ENCODE data around the gene CD83.

Gene CD83

DNA sequence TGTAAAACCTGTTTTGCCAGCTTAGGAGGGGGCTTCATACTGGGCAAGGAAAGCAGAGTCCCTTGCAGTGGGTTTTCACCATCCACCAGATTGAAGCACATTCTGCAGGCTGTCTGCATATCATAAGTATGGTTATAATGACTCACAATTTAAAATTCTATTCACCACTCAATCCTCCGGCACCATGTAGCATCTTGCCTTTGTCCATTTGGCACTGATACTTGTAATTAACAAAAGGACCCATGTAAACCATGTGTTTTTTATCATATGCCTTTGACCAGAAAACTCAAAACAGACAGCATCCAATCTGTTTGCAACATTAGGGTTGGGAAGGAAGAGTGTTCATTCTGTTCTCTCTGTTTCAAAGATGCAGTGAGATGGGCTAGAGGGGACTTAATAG, 3.0 kb downstream of the CD83 start:
- Histone ChIP-seq H3K27me3 (ENCODE audit: control insufficient read depth in 5 of 5, insufficient read depth in 4 of 5, low read length in 5 of 5) (no peaks in the 10 kb centered on the region), H3K4me3 (ENCODE audit: low read depth in 1 of 5, low read length in 5 of 5) (peak overlapping the region in 3 of 5 donors; percentile 6 to 23 (median 14)), H3K4me1 (ENCODE audit: control insufficient read depth in 5 of 5, insufficient read depth in 5 of 5, low read length in 5 of 5) (peaks cover 2 to 45% (median 35%) of the 10 kb centered on the region in 5 donors), H3K27ac (ENCODE audit: low read depth, low read length) (no peak overlapping the region), H3K9me3 (ENCODE audit: control insufficient read depth in 5 of 5, low read length in 5 of 5) (no peaks in the 10 kb centered on the region), H3K36me3 (ENCODE audit: control insufficient read depth in 5 of 5, insufficient read depth in 5 of 5, low read length in 5 of 5) (peaks cover 0 to 5% (median 0%) of the 10 kb centered on the region in 5 donors), H3K9ac (ENCODE audit: low read length in 5 of 5) (no peak overlapping the region)

DNA sequence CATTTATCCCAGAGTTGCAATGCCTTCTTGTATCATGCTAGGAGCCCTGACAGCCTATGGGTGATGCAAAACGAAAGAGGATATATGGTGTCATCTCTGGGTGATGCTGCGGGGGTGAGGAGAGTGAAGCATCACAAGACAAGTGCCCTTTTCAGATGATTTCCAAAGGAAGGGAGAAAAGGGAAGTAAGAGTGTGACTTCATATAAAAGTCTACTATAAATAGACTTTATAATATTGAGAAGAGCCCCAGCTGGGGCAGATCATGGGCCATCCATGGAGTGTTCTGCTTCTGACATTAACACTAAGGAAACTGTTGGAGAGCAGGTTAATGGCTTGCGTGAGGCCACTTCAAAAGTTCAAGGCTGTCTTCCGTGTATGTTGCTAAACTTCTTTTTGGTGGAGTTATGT, 4.4 kb downstream of the CD83 start:
- H3K27ac ChIP-seq (ENCODE audit: low read depth, low read length): peak overlapping the region; percentile 26
- peaks cover 0 to 9% (median 0%) of the 10 kb centered on the region in 5 donors for H3K36me3 ChIP-seq (ENCODE audit: control insufficient read depth in 5 of 5, insufficient read depth in 5 of 5, low read length in 5 of 5)
- H3K4me1 ChIP-seq (ENCODE audit: control insufficient read depth in 5 of 5, insufficient read depth in 5 of 5, low read length in 5 of 5): peaks cover 2 to 45% (median 34%) of the 10 kb centered on the region in 5 donors
- peak overlapping the region in 2 of 5 donors; percentile 20 to 29 for H3K4me3 ChIP-seq (ENCODE audit: low read depth in 1 of 5, low read length in 5 of 5)
- no peaks in the 10 kb centered on the region for H3K27me3 ChIP-seq (ENCODE audit: control insufficient read depth in 5 of 5, insufficient read depth in 4 of 5, low read length in 5 of 5)
- H3K9me3 ChIP-seq (ENCODE audit: control insufficient read depth in 5 of 5, low read length in 5 of 5): no peaks in the 10 kb centered on the region
- no peak overlapping the region for H3K9ac ChIP-seq (ENCODE audit: low read length in 5 of 5)

DNA sequence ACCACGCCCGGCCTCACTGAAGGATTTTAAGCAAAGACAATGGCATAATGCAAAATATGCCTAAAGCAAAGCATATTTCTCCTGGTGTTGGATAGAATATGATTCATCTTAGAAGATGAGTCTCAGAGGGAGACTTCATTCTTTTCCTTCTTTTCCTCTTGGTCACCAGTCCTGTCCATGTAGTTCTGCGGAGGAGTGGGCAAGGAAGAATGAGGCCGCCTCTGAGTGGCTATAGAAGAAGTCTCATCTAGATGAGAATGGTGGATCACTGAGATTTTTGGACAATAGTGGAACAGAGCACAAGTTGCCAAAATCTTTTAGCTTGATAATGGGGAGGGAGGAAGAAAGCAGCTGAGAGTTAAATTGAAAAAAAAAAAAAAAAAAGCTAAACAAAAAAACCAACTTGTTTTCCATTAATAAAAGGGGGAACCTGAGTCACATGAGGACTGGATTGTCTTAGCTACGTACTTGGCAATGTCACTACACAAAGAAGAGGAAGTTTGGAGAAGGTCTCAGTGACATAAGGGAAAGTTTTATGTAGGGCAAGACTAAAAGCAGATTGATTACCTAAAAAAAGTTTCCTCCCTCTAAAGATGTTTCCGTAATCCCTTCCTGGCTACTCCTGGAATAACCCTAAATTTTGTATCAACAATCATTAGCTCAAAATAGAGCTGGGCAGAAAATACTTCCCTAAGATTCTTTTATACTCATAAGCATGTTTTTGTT, 6.0 kb downstream of the CD83 start:
- Histone ChIP-seq H3K27ac (ENCODE audit: low read depth, low read length) (peak overlapping the region; percentile 52), H3K4me3 (ENCODE audit: low read depth in 1 of 5, low read length in 5 of 5) (no peak overlapping the region), H3K9ac (ENCODE audit: low read length in 5 of 5) (no peak overlapping the region), H3K4me1 (ENCODE audit: control insufficient read depth in 5 of 5, insufficient read depth in 5 of 5, low read length in 5 of 5) (peaks cover 2 to 33% (median 22%) of the 10 kb centered on the region in 5 donors), H3K36me3 (ENCODE audit: control insufficient read depth in 5 of 5, insufficient read depth in 5 of 5, low read length in 5 of 5) (peaks cover 0 to 9% (median 0%) of the 10 kb centered on the region in 5 donors), H3K9me3 (ENCODE audit: control insufficient read depth in 5 of 5, low read length in 5 of 5) (no peaks in the 10 kb centered on the region), H3K27me3 (ENCODE audit: control insufficient read depth in 5 of 5, insufficient read depth in 4 of 5, low read length in 5 of 5) (no peaks in the 10 kb centered on the region)

DNA sequence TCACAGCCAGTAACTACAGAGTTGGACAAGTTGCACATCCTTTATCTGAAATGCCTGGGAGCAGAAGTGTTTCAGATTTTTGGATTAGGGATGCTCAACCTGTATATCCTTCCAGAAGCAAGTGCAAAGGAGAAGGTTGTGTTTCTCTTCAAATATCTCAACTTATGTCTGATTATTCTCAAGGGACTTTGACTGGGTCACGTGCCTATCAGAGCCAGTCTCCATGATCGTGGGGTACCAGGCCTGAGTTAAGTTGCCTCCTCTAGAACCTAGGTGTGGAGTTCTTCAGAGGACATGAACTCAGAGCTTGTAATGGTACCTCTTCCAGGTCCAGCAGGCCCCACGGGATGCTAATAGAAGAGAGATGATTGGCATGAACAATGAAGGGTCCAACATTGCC, 7.8 kb downstream of the CD83 start:
- peaks cover 0 to 9% (median 0%) of the 10 kb centered on the region in 5 donors for H3K36me3 ChIP-seq (ENCODE audit: control insufficient read depth in 5 of 5, insufficient read depth in 5 of 5, low read length in 5 of 5)
- no peaks in the 10 kb centered on the region for H3K27me3 ChIP-seq (ENCODE audit: control insufficient read depth in 5 of 5, insufficient read depth in 4 of 5, low read length in 5 of 5)
- H3K9me3 ChIP-seq (ENCODE audit: control insufficient read depth in 5 of 5, low read length in 5 of 5): no peaks in the 10 kb centered on the region
- H3K4me1 ChIP-seq (ENCODE audit: control insufficient read depth in 5 of 5, insufficient read depth in 5 of 5, low read length in 5 of 5): peaks cover 0 to 38% (median 23%) of the 10 kb centered on the region in 5 donors
- H3K27ac ChIP-seq (ENCODE audit: low read depth, low read length): no peak overlapping the region
- H3K9ac ChIP-seq (ENCODE audit: low read length in 5 of 5): no peak overlapping the region
- no peak overlapping the region for H3K4me3 ChIP-seq (ENCODE audit: low read depth in 1 of 5, low read length in 5 of 5)

DNA sequence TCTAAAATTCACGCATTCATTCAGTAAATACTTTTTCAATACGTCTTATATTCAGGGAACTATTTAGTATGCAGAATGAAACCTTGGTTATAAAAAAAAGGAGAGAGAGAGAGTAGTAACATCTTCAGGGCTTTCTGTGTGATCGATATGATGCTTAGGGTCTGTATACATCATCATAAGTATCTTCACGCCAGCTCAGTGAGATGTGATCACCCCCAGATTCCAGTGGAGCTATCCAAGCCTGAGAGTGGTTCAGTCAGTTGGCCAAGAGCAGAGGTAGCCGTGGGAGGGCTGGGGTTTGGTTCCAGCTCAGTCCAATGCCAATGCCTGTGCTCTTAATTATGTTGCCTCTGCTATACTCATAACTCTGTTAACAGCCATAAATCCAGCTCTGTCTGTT, 8.6 kb downstream of the CD83 start:
- no peak overlapping the region for H3K27ac ChIP-seq (ENCODE audit: low read depth, low read length)
- peaks cover 0 to 38% (median 23%) of the 10 kb centered on the region in 5 donors for H3K4me1 ChIP-seq (ENCODE audit: control insufficient read depth in 5 of 5, insufficient read depth in 5 of 5, low read length in 5 of 5)
- H3K36me3 ChIP-seq (ENCODE audit: control insufficient read depth in 5 of 5, insufficient read depth in 5 of 5, low read length in 5 of 5): peaks cover 0 to 10% (median 0%) of the 10 kb centered on the region in 5 donors
- no peaks in the 10 kb centered on the region for H3K9me3 ChIP-seq (ENCODE audit: control insufficient read depth in 5 of 5, low read length in 5 of 5)
- no peak overlapping the region for H3K9ac ChIP-seq (ENCODE audit: low read length in 5 of 5)
- no peak overlapping the region for H3K4me3 ChIP-seq (ENCODE audit: low read depth in 1 of 5, low read length in 5 of 5)
- no peaks in the 10 kb centered on the region for H3K27me3 ChIP-seq (ENCODE audit: control insufficient read depth in 5 of 5, insufficient read depth in 4 of 5, low read length in 5 of 5)

DNA sequence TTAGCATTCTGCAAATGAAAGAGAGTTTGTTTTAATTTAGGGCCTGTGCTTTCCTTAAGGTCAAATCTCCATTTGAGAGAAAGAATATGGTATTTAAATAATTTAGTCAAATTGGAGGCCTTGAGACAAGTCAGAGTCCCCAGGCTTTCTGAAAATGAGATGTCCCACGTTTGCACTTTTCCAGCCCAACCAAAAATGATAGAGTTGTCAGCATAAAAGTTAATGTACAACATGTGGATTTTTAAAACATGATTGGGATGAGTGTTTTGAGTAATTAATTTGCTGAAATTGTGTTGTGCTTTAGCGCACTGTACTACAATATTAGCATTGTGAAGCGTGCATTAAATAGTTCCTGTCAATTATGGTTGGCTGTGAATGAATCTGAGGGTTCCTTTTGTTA, 10.0 kb downstream of the CD83 start:
- Histone ChIP-seq H3K9me3 (ENCODE audit: control insufficient read depth in 5 of 5, low read length in 5 of 5) (no peaks in the 10 kb centered on the region), H3K4me1 (ENCODE audit: control insufficient read depth in 5 of 5, insufficient read depth in 5 of 5, low read length in 5 of 5) (peaks cover 0 to 33% (median 23%) of the 10 kb centered on the region in 5 donors), H3K36me3 (ENCODE audit: control insufficient read depth in 5 of 5, insufficient read depth in 5 of 5, low read length in 5 of 5) (peaks cover 0 to 23% (median 12%) of the 10 kb centered on the region in 5 donors), H3K9ac (ENCODE audit: low read length in 5 of 5) (no peak overlapping the region), H3K4me3 (ENCODE audit: low read depth in 1 of 5, low read length in 5 of 5) (no peak overlapping the region), H3K27me3 (ENCODE audit: control insufficient read depth in 5 of 5, insufficient read depth in 4 of 5, low read length in 5 of 5) (no peaks in the 10 kb centered on the region), H3K27ac (ENCODE audit: low read depth, low read length) (no peak overlapping the region)

DNA sequence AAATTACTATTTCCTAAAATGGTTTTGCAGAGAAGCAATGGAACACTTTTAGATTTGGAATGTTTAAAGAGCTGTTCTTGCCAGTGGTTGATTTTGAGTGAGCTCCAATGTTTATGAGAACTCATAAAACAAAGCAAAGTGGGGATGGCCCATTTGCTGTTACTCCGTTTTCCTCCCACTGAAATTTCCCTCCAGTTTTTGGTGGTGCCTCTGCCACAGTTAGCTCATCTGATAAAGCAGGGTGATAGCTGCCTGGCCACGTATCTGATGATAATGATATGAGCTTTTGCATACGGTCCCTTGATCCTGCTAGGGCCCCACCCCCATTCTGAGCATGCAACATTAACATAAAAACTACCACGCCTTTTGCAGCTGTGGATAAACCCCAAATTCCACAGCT, 10.4 kb downstream of the CD83 start:
- Histone ChIP-seq H3K4me1 (ENCODE audit: control insufficient read depth in 5 of 5, insufficient read depth in 5 of 5, low read length in 5 of 5) (peaks cover 0 to 29% (median 19%) of the 10 kb centered on the region in 5 donors), H3K9me3 (ENCODE audit: control insufficient read depth in 5 of 5, low read length in 5 of 5) (no peaks in the 10 kb centered on the region), H3K36me3 (ENCODE audit: control insufficient read depth in 5 of 5, insufficient read depth in 5 of 5, low read length in 5 of 5) (peaks cover 0 to 27% (median 16%) of the 10 kb centered on the region in 5 donors), H3K27ac (ENCODE audit: low read depth, low read length) (no peak overlapping the region), H3K4me3 (ENCODE audit: low read depth in 1 of 5, low read length in 5 of 5) (no peak overlapping the region), H3K27me3 (ENCODE audit: control insufficient read depth in 5 of 5, insufficient read depth in 4 of 5, low read length in 5 of 5) (no peaks in the 10 kb centered on the region), H3K9ac (ENCODE audit: low read length in 5 of 5) (no peak overlapping the region)

DNA sequence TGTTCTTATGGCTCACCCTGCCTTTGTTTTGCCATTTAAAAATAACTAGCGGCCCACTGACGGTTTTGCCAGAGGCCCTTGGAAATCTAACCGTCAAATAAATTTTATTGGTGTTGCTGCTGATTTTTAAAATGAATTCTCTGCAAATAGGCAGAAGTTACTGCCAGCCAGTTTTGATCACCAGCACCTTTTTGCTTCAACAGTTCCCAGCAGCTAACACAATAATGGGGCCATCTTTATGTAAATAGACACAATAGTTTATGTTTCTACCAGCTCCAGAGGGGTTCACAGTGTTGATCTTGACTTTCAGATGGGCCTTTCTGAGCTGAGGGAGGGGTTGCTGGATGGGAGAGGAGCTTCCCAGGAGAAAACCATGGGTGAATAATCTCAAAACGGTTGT, 11.2 kb downstream of the CD83 start:
- Histone ChIP-seq H3K4me1 (ENCODE audit: control insufficient read depth in 5 of 5, insufficient read depth in 5 of 5, low read length in 5 of 5) (peaks cover 0 to 25% (median 17%) of the 10 kb centered on the region in 5 donors), H3K27me3 (ENCODE audit: control insufficient read depth in 5 of 5, insufficient read depth in 4 of 5, low read length in 5 of 5) (no peaks in the 10 kb centered on the region), H3K9ac (ENCODE audit: low read length in 5 of 5) (no peak overlapping the region), H3K27ac (ENCODE audit: low read depth, low read length) (no peak overlapping the region), H3K36me3 (ENCODE audit: control insufficient read depth in 5 of 5, insufficient read depth in 5 of 5, low read length in 5 of 5) (peaks cover 3 to 34% (median 23%) of the 10 kb centered on the region in 5 donors), H3K4me3 (ENCODE audit: low read depth in 1 of 5, low read length in 5 of 5) (no peak overlapping the region), H3K9me3 (ENCODE audit: control insufficient read depth in 5 of 5, low read length in 5 of 5) (no peaks in the 10 kb centered on the region)

DNA sequence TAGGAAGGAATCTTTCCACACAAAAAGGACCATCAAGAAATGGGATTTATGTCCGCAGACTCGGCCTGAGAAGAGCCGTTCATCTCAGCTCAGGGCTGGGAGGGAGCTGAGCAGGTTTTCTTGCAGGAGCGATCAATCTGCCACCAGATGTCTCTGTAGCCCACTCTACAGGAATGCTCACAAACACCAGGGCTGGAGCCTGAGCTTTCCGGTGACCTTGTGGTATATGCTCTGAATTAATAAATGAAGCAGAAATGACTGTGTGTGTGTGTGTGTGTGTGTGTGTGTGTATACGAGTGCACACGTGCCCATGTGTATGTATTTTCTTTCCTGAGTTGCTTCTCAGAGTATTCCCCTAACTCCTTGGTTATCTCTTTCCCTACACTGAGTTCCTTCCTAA, 12.0 kb downstream of the CD83 start:
- no peaks in the 10 kb centered on the region for H3K27me3 ChIP-seq (ENCODE audit: control insufficient read depth in 5 of 5, insufficient read depth in 4 of 5, low read length in 5 of 5)
- peak overlapping the region in 1 of 5 donors; percentile 21 for H3K9ac ChIP-seq (ENCODE audit: low read length in 5 of 5)
- no peak overlapping the region for H3K4me3 ChIP-seq (ENCODE audit: low read depth in 1 of 5, low read length in 5 of 5)
- no peak overlapping the region for H3K27ac ChIP-seq (ENCODE audit: low read depth, low read length)
- no peaks in the 10 kb centered on the region for H3K9me3 ChIP-seq (ENCODE audit: control insufficient read depth in 5 of 5, low read length in 5 of 5)
- H3K36me3 ChIP-seq (ENCODE audit: control insufficient read depth in 5 of 5, insufficient read depth in 5 of 5, low read length in 5 of 5): peaks cover 4 to 43% (median 31%) of the 10 kb centered on the region in 5 donors
- H3K4me1 ChIP-seq (ENCODE audit: control insufficient read depth in 5 of 5, insufficient read depth in 5 of 5, low read length in 5 of 5): peaks cover 0 to 17% (median 12%) of the 10 kb centered on the region in 5 donors

DNA sequence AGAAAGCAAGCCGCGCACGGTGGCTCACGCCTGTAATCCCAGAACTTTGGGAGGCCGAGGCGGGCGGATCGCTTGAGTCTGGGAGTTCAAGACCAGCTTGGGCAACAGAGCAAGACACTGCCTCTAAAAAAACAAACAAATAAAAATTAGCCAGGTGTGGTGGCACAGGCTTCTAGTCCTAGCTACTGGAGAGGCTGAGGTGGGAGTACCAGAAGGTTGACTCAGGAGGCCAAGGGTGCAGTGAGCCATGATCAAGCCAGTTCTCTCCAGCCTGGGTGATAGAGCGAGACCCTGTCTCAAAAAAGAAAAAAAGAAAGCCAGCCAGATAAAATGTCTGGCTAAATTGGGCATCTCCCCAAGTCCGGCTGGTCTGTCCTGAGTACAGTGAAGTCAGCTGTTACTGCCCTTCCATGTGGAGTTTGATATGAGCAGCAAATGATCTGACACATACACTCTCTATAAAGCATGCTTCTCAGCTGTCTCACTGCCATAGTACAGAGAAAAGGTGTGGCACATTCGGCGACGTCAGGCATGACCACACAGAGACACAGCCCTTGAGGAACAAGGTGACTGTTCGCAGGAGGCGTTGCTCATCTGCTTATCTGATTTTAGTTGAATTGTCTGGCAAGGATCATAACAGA, 13.0 kb downstream of the CD83 start:
- peaks cover 5 to 47% (median 38%) of the 10 kb centered on the region in 5 donors for H3K36me3 ChIP-seq (ENCODE audit: control insufficient read depth in 5 of 5, insufficient read depth in 5 of 5, low read length in 5 of 5)
- H3K9me3 ChIP-seq (ENCODE audit: control insufficient read depth in 5 of 5, low read length in 5 of 5): no peaks in the 10 kb centered on the region
- H3K27me3 ChIP-seq (ENCODE audit: control insufficient read depth in 5 of 5, insufficient read depth in 4 of 5, low read length in 5 of 5): no peaks in the 10 kb centered on the region
- no peak overlapping the region for H3K4me3 ChIP-seq (ENCODE audit: low read depth in 1 of 5, low read length in 5 of 5)
- H3K27ac ChIP-seq (ENCODE audit: low read depth, low read length): no peak overlapping the region
- H3K9ac ChIP-seq (ENCODE audit: low read length in 5 of 5): no peak overlapping the region
- H3K4me1 ChIP-seq (ENCODE audit: control insufficient read depth in 5 of 5, insufficient read depth in 5 of 5, low read length in 5 of 5): peaks cover 0 to 14% (median 11%) of the 10 kb centered on the region in 5 donors
